ENCODE measurements around the gene LDLRAD4. TPM values are rescaled to one million over a fixed set of nuclear protein-coding genes. Genes with fewer than 3 reads are reported as not detected.

The LDLRAD4 gene
- total and polyA plus RNA-seq, 2 experiments from 2014 or later, result 0.73 to 1.9 TPM

- no peak for TF ChIP-seq EZH2 (IDR thresholded peaks at IDR 0.05; ENCODE audit: low read depth, unreplicated experiment)
- no peak for TF ChIP-seq ZNF331 (CRISPR knock-in tag; IDR thresholded peaks at IDR 0.05; ENCODE audit: low read depth)
- no peak for TF ChIP-seq REST (IDR thresholded peaks at IDR 0.05; ENCODE audit: unreplicated experiment)
Observed at GRCh38 chr18:13272416-13272815, 53.9 kb downstream of the LDLRAD4 start (continued).

GRCh38 chr18:13273800-13274199, 55.2 kb downstream of the LDLRAD4 start:
- Histone ChIP-seq H3K79me2 (replicated peaks; ENCODE audit: insufficient read depth) (no peaks in the 10 kb centered on the region), H3K9me2 (ENCODE audit: insufficient read depth) (no peaks in the 10 kb centered on the region), H3K4me3 (no peak overlapping the region), H3K4me1 (ENCODE audit: insufficient read depth) (no peaks in the 10 kb centered on the region), H3K4me2 (no peak overlapping the region), H4K20me1 (replicated peaks; ENCODE audit: insufficient read depth) (0 out of 2 replicates have a peak, but pooled peaks cover 3% of the 10 kb centered on the region), H3K27ac (ENCODE audit: low read depth) (no peak overlapping the region), H3K27me3 (ENCODE audit: insufficient read depth) (no peaks in the 10 kb centered on the region), H2AFZ (peak overlapping the region; percentile 47; the same call in 1 of the 2 replicates), H3K36me3 (ENCODE audit: insufficient read depth) (no peaks in the 10 kb centered on the region), H3F3A (replicated peaks; ENCODE audit: low read depth) (no peaks in the 10 kb centered on the region)
- DNase-seq (ENCODE audit: low spot score), result no peak
- Mint-ChIP-seq H3K27me3 (ENCODE audit: insufficient read depth, low read depth, poor library complexity) (peaks cover 7% of the 10 kb centered on the region), H3K4me3 (no peak overlapping the region), H3K36me3 (ENCODE audit: low read depth) (no peaks in the 10 kb centered on the region), H3K27ac (no peak overlapping the region), H3K9me3 (no peaks in the 10 kb centered on the region), H3K4me1 (peaks cover 9% of the 10 kb centered on the region; the same call in 2 of the 3 replicates)
- TF ChIP-seq ZNF114 (CRISPR knock-in tag; IDR thresholded peaks at IDR 0.05) (no peak), ZNF462 (CRISPR knock-in tag; IDR thresholded peaks at IDR 0.05) (no peak), JUNB (IDR thresholded peaks at IDR 0.05; ENCODE audit: unreplicated experiment) (no peak), CREB1 (CRISPR knock-in tag; IDR thresholded peaks at IDR 0.05; ENCODE audit: low read depth) (no peak), CTCF (conservative IDR thresholded peaks at IDR 0.05; ENCODE audit: low read depth in 2 of 2) (no peak), STAT1 (IDR thresholded peaks at IDR 0.05; ENCODE audit: unreplicated experiment) (no peak), NANOG (IDR thresholded peaks at IDR 0.05; ENCODE audit: borderline replicate concordance) (no peak), EZH2 (IDR thresholded peaks at IDR 0.05; ENCODE audit: low read depth, unreplicated experiment) (no peak), ETS1 (IDR thresholded peaks at IDR 0.05) (no peak), ZNF331 (CRISPR knock-in tag; IDR thresholded peaks at IDR 0.05; ENCODE audit: low read depth) (no peak), EZH2phosphoT487 (IDR thresholded peaks at IDR 0.05; ENCODE audit: unreplicated experiment) (no peak)
- ATAC-seq, result no peak

Measured in GM23338 (cell line).